ENCODE results near the gene SYNDIG1.

Gene SYNDIG1

DNA sequence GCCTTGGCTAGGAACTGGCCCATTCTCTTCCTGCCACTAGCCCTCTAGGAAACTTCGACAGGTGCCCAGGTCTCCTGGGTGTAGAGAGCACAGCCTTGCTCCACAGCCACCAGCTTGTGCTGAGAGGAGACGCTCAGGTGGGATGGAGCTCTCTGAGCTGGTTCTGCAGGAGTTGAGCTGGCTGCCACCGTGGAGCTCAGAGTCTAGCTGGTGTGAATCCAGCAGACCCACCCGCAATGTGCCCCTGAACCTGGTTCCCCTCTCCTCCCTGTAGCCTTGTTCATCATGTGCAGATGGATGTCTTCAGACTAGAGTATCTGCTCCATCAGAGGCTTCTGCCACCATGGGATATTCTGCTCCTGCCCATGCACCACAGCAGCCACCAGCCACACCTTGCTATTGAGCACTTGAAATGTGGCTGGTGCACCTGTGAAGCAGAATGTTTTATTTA is 222.5 kb downstream of the SYNDIG1 start:
- DNase-seq (ENCODE audit: low read depth) = no peak
- TF ChIP-seq, protein P1, sequence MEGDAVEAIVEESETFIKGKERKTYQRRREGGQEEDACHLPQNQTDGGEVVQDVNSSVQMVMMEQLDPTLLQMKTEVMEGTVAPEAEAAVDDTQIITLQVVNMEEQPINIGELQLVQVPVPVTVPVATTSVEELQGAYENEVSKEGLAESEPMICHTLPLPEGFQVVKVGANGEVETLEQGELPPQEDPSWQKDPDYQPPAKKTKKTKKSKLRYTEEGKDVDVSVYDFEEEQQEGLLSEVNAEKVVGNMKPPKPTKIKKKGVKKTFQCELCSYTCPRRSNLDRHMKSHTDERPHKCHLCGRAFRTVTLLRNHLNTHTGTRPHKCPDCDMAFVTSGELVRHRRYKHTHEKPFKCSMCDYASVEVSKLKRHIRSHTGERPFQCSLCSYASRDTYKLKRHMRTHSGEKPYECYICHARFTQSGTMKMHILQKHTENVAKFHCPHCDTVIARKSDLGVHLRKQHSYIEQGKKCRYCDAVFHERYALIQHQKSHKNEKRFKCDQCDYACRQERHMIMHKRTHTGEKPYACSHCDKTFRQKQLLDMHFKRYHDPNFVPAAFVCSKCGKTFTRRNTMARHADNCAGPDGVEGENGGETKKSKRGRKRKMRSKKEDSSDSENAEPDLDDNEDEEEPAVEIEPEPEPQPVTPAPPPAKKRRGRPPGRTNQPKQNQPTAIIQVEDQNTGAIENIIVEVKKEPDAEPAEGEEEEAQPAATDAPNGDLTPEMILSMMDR (IDR thresholded peaks at IDR 0.05; ENCODE audit: insufficient read depth, low read depth, low read length, missing control alignments) = no peak
- H3K4me3 ChIP-seq (ENCODE audit: low read length) = no peak overlapping the region

DNA sequence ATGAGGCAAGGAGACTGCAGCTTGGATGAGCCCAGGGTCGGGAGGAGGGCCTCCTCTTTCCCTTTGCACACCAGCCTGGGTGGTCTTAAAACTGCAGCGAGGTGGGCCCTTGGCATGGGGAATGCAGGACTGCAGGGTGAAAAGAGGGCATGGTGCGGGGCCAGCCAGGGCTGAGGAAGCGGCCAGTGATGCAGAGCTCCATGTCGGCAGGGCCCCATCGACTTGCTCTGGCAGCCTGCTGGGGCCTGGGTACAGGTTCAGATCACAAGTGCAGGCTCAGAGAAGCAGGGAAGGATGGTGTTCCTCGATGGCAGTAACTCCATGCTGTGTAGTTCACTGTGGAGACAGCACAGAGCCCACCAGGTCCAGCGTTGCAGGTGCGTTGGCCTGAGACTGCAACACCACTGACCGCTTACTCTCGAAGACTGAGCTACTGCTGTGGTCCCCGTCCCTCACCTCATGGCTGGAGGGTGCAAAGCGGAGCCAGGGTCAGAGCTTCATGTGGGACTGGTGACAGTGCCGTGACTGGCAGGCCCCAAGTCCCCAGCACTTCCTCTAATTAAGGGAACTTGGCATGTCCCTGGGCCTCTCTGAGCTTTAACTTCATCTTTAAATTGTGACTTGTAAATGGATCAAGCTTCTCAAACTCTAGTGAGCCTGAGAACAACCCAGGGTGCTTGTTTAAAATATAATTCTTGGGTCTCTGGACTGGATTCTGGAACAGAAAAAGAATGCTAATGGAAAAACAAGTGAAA is 223.2 kb downstream of the SYNDIG1 start:
- H3K4me3 ChIP-seq (ENCODE audit: low read length) = no peak overlapping the region
- TF ChIP-seq, protein P1 (IDR thresholded peaks at IDR 0.05; ENCODE audit: insufficient read depth, low read depth, low read length, missing control alignments) = no peak
- no peak for DNase-seq (ENCODE audit: low read depth)

DNA sequence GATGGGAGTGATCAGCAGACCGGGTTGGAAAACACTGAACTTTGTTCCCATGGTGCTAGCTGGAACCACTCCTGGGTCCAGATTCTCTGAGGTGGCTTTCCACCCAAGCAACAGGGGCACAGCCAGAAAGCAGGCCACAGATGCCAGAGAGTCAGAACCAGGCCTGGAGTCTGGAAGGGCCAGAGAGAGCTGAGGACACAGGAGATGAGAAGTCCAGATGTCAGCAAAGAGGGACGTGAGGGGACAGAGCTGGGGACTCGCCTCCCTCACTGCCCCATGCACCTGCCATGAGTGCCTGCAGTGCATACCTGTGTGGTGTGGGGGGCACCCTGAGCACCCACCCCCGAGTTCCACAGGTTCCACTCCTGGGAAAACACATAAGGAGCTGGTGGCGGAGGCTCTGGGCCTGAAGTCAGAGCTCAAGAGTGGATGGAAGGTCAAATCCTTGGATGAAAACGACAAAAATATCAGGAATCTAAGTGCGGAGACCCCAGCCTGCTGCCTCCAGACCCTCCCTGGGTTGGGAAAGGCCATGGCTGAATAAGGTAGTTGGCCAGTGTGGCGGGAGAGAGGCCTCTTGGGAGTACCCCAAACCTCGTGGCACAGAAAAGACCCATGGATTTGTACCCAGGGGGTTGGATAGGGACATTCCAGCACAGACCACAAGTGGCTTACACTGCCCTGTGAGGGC is 224.2 kb downstream of the SYNDIG1 start:
- H3K4me3 ChIP-seq (ENCODE audit: low read length) = no peak overlapping the region
- TF ChIP-seq, protein P1 (IDR thresholded peaks at IDR 0.05; ENCODE audit: insufficient read depth, low read depth, low read length, missing control alignments) = no peak
- DNase-seq (ENCODE audit: low read depth) = no peak

DNA sequence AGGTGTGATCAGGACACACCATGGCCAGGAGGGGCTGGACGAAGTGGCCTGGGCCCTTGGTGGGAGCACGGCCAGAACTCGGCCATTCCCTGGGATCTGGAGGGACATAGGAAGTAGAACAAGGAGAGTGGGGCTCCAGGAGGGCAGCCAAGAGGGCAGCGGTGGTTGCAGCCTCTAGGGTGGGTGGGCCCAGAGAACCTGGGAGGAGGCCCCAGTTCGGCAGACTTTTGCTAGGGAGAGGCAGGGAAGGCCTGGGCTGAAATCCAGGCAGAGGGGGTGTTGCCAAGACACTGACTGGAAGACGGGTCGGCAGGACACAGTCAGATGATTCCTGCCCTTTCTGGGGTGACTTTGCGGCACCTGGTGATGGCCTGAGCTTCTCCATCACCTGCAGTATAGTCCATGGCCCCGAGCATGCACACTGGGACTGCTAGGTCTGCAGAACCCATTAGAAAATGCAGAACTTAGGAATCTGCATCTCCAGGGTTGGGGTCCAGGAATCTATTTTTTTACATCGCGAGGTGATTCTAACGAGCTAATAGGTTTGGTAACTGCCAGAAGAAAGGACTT is 224.8 kb downstream of the SYNDIG1 start:
- no peak for DNase-seq (ENCODE audit: low read depth)
- H3K4me3 ChIP-seq (ENCODE audit: low read length) = no peak overlapping the region

DNA sequence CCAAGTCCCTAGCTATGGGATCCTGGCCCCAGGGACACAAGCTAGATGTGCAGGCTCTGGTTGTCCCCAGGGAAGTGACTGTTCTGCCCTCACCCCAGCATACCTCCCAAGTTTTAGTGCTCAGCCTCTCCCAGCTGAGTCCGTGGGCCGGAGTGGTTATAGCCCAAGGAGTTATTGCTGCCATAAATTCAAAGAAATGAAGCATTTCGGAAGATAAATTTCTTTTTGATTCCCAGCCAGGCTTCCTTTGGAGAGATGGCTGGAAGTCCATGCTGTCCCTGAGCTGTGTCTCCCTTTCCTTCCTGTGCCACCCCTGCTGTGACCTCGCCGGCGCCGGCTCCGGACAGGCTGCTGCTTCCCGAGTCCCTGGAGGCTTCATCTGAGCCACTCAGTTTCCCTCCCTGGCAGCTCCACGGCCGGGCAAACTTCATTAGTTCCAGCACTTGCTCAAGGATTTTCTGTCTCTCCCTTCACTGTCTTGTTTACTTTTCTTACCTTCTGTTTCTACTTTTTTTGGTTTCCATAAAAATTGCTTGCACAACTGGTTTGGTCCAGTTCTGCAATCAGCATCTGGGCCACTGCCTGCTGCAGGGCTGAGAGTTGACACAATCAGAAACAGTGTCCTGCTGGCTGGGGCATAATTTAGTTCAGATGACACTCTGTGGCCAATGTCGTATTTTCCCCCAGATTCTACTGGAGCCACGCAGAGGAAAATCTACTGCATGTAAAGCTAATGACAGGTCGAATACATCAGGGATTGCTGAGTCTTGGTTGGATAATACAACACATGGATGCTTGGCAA is 225.5 kb downstream of the SYNDIG1 start:
- DNase-seq (ENCODE audit: low read depth) = no peak
- TF ChIP-seq, protein P1 (IDR thresholded peaks at IDR 0.05; ENCODE audit: insufficient read depth, low read depth, low read length, missing control alignments) = no peak
- H3K4me3 ChIP-seq (ENCODE audit: low read length) = no peak overlapping the region

More for the DNA sequence above, 224.8 kb downstream of the SYNDIG1 start:
- TF ChIP-seq, protein P1 (IDR thresholded peaks at IDR 0.05; ENCODE audit: insufficient read depth, low read depth, low read length, missing control alignments) = no peak

DNA sequence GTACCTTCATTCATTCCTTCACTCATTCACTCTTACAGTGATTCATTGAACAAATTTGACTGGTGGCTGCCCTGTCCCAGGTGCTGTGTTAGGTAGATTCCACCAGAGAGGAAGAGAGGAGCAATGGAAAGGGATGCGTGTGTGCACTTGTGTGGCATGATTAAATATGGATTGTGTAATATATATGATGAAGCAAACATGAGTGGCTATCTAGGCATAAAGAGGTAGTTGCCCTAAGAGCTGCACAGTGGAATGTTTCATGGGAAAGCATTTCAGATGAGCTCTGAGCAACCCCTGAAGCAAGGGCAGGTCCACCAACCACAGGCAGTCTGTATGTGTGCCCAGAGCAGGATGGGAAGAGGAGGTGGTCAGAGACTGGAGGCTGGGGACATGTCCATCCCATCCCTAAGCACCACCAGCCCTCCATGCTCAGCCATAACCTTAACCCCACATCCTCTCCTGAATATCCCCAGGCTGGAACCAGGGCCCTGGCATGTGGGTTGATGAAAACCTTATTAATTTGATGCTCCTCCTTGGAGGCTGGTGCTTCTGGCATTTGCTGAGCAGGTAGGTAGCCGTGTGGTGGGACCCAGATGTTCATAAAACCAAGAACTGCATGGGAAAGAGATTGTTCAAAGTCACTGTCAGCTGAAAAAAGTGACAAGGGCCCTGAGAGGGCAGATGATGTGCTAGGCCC is 226.2 kb downstream of the SYNDIG1 start:
- H3K4me3 ChIP-seq (ENCODE audit: low read length) = no peak overlapping the region
- TF ChIP-seq, protein P1 (IDR thresholded peaks at IDR 0.05; ENCODE audit: insufficient read depth, low read depth, low read length, missing control alignments) = no peak
- DNase-seq (ENCODE audit: low read depth) = peak; percentile 87

Measured in epithelial cell of esophagus (primary cell).